ENCODE data around the gene SLC7A10.
A peak's percentile ranks its signal among the peaks of the same experiment; 100 is the strongest.
"Not testable (repeated sequence)": the region's sequence is repeated elsewhere in the genome, so short reads cannot be mapped to it uniquely, and the experiment has no call there.

SLC7A10 gene

DNA sequence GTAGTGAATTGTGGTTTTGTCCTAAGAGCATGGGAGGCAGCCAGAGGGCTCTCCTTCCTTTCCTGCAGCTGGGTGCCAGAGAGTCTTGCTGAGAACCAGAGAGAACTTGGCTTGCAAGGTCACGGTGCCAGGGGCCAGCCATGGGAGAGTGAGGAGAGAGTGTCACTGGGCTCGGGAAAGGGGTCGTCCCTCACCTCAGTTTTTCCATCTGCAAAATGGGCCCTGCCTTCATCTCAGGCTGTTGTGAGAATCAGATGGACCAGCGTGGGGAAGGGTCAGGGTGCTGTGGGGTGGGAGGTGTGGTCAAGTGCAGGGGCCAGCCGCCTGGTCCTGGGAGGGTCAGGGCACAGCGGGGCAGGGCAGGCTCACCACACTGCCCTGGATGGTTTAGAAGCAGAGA is 24.2 kb downstream of the SLC7A10 start:
- DNase-seq (ENCODE audit: low spot score) = no peak

- DNase-seq (ENCODE audit: low spot score) = no peak
Measured at GRCh38 chr19:33199441-33200265, 26.0 kb downstream of the SLC7A10 start.

DNA sequence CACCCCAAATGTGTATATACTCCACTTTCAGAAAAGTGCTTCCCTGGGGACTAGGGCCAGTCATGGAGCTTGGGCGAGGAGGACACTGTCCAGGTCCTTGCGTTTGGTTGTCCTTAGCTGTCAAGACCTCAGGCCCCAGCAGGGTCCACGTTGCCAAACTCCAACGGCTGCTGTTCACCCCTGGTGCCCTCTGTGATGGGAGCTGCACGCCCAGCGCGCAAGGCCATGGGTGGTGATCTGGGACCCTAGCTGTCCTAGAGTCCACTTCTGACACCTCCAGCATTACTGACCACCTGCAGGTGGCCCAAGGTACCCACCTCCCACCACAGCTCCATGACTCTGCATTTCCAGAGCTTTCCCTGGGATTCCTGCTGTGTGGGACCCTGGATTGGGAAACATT is 27.5 kb downstream of the SLC7A10 start:
- no peak for DNase-seq (ENCODE audit: low spot score)

- no peak for DNase-seq (ENCODE audit: low spot score)
Measured at GRCh38 chr19:33197591-33198000, 28.1 kb downstream of the SLC7A10 start.

DNA sequence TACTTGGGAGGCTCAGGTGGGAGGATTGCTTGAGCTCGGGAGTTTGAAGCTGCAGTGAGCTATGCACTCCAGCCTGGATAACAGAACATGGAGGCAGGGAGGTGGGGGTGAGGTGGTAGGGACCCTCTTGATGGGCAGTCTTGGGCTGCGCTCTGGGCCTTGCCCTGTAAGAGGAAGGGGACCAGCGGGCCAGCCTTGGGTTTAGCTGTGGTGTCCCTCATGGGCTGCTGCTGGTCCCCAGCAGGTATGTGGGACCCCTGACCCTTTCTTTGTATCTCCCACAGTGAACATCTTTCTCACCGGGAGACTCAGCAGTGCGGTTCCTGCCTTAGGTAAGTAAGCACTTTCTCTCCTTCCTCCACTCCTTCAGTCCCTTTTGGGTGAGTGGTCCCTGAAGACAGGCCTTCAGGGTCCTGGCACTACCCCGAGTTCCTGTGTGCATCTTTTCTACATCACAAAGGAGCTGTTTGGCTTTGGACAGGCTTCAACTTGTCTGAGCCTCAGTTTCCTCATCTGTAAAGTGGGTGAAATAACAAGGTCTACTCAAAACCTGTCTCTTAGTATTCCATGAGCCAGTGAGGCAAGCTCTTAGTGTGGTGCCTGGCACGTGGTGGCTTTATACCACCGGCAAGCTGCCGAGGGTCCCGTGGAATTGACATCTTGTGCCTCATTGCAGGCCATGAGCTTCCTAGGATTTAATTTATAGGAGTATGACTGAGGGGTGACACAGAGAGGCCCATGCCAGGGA is 29.0 kb downstream of the SLC7A10 start:
- no peak for DNase-seq (ENCODE audit: low spot score)

- DNase-seq (ENCODE audit: low spot score) = no peak
Measured at GRCh38 chr19:33195645-33196347, 29.9 kb downstream of the SLC7A10 start.

DNA sequence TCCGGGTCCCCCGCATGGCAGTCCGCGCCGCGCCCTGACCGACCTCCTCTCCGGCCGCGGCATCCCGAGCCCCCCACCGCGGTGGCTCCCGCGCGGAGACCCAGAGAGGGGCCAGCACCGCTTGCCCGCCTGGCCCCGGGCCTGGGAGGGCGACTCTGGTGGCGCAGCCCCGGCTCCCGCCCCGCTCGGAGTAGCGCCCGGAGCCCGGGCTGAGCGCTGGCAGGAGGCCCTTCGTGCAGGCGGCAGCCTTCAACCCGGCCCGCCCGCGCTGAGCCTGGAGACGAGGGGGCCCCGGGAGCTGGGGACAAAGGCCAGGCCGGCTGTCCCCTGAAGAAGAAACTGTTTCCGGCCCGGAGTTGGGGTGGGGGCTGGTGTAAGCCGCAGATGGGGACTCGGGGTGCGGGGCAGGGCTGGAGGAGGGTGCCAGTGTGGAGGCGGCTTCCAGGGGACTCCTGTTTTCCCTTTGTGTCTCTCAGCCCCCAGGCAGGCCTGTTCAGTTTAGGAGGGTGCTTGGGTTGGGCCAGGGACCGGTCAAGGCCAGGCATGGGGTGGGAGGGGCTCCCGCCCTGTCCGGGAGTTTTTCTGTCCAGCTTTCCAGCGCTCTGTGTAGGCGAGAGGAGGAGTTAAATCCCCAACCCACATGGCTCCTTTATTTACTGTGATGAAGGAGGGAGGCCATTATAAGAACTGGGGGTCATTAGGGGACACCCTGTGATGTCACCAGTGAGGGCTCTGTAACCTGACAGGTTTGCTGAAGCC is 30.6 kb downstream of the SLC7A10 start:
- DNase-seq (ENCODE audit: low spot score) = no peak

DNA sequence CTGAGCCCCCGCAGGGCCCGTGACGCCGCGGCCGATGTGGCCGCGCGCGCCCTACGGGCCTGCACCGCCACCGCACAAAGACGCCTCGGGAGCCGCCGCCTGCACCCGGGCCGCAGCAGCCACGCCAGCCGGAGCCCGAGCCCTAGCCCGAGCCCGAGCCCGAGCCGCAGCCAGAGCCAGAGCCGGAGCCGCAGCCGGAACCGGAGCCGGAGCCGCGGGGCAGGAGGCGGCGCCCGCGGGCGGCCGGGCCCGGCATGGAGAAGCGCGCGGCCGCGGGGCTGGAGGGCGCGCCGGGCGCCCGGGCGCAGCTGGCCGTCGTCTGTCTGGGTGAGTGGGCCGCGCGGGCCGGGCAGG is 31.1 kb downstream of the SLC7A10 start:
- DNase-seq (ENCODE audit: low spot score) = no peak

DNA sequence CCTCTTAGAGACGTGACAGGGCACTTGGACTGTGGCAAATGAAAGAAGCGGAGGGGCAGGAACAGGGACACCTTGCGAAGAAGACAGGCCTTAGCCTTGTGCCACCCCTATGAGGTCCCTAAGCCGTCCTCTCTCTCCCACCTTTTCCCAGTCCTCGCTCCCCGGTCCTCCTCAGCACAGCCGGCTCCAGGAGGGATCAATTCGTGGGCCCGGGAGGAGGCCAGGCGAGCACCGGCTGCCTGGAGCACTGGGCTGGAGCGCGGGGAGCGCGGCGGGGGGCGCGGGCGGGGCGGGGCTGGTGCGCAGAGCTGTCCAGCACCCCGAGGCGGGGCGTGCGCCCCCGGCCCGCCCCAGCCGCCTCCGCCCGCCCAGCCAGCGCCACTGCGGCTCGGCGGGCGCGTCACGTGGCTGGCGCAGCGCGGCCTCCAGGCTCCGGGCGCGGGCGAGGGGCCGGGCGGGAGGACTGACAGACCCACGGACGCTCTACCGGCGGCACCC is 31.7 kb downstream of the SLC7A10 start, which contains the start of gene LRP3:
Gene LRP3, plus strand, starts transcription at position 466 of the 498 bp plus-strand sequence. CDS start 456 bp downstream, outside the sequence.
- no peak for DNase-seq (ENCODE audit: low spot score)

GRCh38 chr19:33193269-33193864 is 32.3 kb downstream of the SLC7A10 start:
- DNase-seq (ENCODE audit: low spot score) = no peak

GRCh38 chr19:33192010-33192409 is 33.6 kb downstream of the SLC7A10 start:
- DNase-seq (ENCODE audit: low spot score) = no peak

DNA sequence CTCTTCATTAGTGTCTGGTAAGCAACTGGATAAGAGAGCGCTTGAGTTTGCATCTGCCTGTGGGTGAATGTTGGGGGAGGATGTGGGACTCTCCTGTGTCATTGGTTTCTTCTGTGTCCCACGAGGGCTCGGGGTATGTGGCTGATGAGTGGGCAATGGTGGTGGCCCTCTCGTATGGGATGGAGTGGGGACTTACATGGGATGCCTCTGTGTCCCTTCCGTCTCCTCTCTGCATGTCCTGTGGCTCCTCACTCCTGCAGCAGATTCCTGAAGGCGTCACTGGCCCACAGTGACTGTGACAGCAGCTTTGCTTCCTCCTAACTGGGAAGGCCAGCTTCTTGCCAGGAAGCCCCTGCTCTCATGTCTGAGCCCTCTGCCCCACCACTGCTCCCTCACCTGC is 34.1 kb downstream of the SLC7A10 start:
- no peak for DNase-seq (ENCODE audit: low spot score)

- not testable (repeated sequence) for DNase-seq (ENCODE audit: low spot score)
Measured at GRCh38 chr19:33191092-33191491, 34.6 kb downstream of the SLC7A10 start.

DNA sequence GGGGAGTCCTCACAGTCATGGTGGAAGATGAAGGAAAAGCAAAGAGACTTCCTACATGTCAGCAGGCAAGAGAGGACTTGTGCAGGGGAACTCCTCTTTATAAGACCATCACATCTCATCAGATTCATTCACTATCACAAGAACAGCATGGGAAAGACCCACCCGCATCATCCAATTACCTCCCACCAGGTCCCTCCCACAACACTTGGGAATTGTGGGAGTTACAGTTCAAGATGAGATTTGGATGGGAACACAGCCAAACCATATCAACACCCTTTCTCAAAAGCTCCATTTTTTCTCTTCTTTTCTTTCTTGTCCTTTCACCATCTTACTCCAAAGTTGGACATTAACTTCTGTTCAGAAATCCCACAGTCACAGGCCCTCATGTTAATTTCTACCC is 36.2 kb downstream of the SLC7A10 start:
- DNase-seq (ENCODE audit: low spot score) = no peak

- no peak for DNase-seq (ENCODE audit: low spot score)
Measured at GRCh38 chr19:33187183-33187540, 38.5 kb downstream of the SLC7A10 start.

DNA sequence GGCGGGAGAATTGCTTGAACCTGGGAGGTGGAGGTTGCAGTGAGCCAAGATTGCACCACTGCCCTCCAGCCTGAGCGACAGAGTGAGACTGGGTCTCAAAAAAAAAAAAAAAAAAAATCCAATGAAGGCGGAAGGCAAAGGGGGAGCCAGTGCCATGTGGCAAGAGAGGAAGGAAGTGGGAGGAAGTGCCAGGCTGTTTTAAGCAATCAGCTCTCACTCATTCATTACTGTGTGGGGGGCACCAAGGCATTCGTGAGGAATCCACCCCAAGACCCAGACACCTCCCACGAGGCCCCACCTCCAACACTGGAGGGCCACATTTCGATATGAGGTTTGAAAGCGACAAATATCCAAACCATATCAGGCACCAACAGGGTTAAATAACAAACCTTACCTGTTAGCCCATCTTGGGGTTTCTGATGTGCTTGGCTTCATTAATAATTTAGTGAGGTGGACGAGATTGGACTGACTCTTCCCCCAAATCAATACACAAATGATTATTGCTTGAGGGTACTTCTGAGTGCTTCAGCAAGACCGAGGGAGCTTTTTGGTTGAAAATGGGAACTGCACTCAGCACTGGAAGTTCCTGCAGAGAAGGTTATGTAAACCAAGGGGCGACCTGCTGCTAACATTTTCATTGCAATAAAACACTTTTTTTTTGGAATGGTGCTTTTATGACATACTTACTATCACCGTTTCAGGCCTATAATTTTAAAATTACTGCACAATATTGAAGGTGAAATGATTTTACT is 39.0 kb downstream of the SLC7A10 start:
- DNase-seq (ENCODE audit: low spot score) = no peak

DNA sequence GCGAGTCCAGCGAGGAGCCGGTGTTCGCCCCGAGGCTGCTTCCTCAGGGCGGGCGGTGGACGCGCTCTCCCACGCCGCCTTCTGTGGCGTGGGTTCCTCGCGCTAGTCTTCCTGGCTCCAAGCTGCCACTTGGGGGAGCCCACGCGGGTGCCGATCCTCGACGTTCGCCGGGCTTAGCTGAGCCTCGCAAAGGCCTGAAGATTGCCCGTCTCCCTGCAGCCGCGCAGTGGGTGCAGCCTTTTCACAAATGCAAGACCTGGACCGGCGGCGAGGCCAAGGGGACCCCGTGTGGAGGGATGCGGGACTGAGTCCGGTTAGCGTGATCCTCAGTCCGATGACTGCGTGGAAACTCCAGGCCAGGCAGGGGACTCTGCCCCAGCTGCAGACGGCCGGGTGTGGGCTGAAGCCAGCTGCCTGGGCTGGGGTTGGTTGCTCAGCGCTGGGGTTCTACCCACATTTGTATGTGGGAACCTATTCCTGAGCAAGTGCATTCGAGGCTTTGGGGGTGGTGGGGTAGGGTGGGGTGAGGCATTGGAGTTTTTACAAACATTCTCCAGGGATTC is 48.2 kb downstream of the SLC7A10 start:
- peak; percentile 44 for DNase-seq (ENCODE audit: low spot score)

GRCh38 chr19:33176670-33177416 is 48.8 kb downstream of the SLC7A10 start:
- peak; percentile 93 for DNase-seq (ENCODE audit: low spot score)

DNA sequence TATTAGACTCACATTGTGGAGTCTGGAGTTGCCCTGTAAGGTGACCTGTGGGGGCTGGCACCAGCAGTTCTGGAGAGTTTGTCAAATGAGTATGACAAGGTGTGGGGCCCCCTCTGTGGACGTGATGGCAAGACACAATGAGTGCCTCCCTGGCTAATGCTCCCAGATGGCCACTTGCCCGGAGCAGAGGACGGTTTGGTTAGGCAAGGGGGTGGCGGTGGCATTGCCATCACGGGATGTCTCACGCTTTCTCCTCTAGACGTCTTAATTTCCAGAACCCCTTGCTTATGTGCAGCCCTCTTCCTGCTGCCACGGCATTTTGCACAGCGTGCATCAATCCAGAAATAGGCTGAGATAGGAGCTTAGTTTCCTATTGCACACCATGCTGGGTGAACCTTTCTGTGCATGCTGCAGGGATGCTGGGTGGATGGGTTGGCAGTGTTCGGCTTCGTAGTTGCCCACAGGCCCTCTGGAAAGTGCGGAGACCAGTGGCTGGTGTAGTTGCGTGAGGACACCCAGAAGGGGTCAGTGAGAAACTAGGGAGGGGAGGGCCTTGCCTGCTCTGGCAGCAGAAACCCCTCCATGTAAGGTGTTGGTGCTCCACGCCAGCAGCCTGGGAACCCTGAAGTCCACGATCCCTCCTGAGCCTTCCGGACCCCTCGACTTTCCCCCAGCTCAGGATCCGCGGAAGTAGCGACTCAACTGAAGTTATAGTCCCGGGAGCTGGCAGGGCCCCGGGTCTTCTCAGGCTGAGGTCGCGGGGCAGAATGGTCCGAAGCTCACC is 49.6 kb downstream of the SLC7A10 start:
- peak; percentile 55 for DNase-seq (ENCODE audit: low spot score)
